ENCODE results near the gene ZNF500. TPM values are rescaled to one million over a fixed set of nuclear protein-coding genes. Genes with fewer than 3 reads are reported as not detected.

ZNF500 gene
- total RNA-seq, 1 donor from 2014 or later = 5.4 TPM

- no peak for TF ChIP-seq CTCF (IDR thresholded peaks at IDR 0.05; ENCODE audit: borderline replicate concordance)
- no peaks in the 10 kb centered on the region for H3K27me3 ChIP-seq (ENCODE audit: low read depth)
- intact Hi-C loops (cut with micrococcal nuclease) = no loop called here
- no peaks in the 10 kb centered on the region for H3K9me3 ChIP-seq (replicated peaks)
- DNase-seq = no peak
- no peak within 1 kb of the TSS for H3K27ac ChIP-seq (replicated peaks)
- no peak within 1 kb of the TSS for H3K4me3 ChIP-seq
- peaks cover 7% of the 10 kb centered on the region for H3K4me1 ChIP-seq
- H3K36me3 ChIP-seq = peaks cover 30% of the 10 kb centered on the region
Measured at GRCh38 chr16:4795181-4795827, 28.3 kb upstream of the ZNF500 start, which contains the start of gene SMIM22. Gene SMIM22, plus strand, starts transcription at chr16:4795369. Its CDS starts 366 bp downstream, at chr16:4795735.

GRCh38 chr16:4792951-4793513, 26.1 kb upstream of the ZNF500 start:
- intact Hi-C loops (cut with micrococcal nuclease) = no loop called here
- TF ChIP-seq CTCF (IDR thresholded peaks at IDR 0.05; ENCODE audit: borderline replicate concordance) = no peak
- Histone ChIP-seq H3K4me1 (no peaks in the 10 kb centered on the region), H3K27ac (replicated peaks) (no peak overlapping the region), H3K36me3 (peaks cover 15% of the 10 kb centered on the region), H3K4me3 (no peak overlapping the region), H3K9me3 (replicated peaks) (no peaks in the 10 kb centered on the region), H3K27me3 (ENCODE audit: low read depth) (no peaks in the 10 kb centered on the region)
- no peak for DNase-seq

GRCh38 chr16:4790871-4791270, 23.9 kb upstream of the ZNF500 start:
- intact Hi-C loops (cut with micrococcal nuclease) = no loop called here
- Histone ChIP-seq H3K36me3 (no peaks in the 10 kb centered on the region), H3K27ac (replicated peaks) (no peak overlapping the region), H3K9me3 (replicated peaks) (no peaks in the 10 kb centered on the region), H3K27me3 (ENCODE audit: low read depth) (no peaks in the 10 kb centered on the region), H3K4me3 (no peak overlapping the region), H3K4me1 (no peaks in the 10 kb centered on the region)
- TF ChIP-seq CTCF (IDR thresholded peaks at IDR 0.05; ENCODE audit: borderline replicate concordance) = no peak
- DNase-seq = no peak

- Histone ChIP-seq H3K4me3 (no peak overlapping the region), H3K9me3 (replicated peaks) (no peaks in the 10 kb centered on the region), H3K36me3 (no peaks in the 10 kb centered on the region), H3K27ac (replicated peaks) (no peak overlapping the region), H3K4me1 (no peaks in the 10 kb centered on the region), H3K27me3 (ENCODE audit: low read depth) (no peaks in the 10 kb centered on the region)
- no peak for DNase-seq
- intact Hi-C loops (cut with micrococcal nuclease) = no loop called here
- TF ChIP-seq CTCF (IDR thresholded peaks at IDR 0.05; ENCODE audit: borderline replicate concordance) = no peak
Measured at GRCh38 chr16:4790261-4790660, 23.3 kb upstream of the ZNF500 start.

GRCh38 chr16:4788910-4789309, 21.9 kb upstream of the ZNF500 start:
- H3K36me3 ChIP-seq = no peaks in the 10 kb centered on the region
- no peaks in the 10 kb centered on the region for H3K4me1 ChIP-seq

More at GRCh38 chr16:4788910-4789309, 21.9 kb upstream of the ZNF500 start:
- intact Hi-C loops (cut with micrococcal nuclease) = no loop called here
- Histone ChIP-seq H3K27ac (replicated peaks) (no peak overlapping the region), H3K4me3 (no peak overlapping the region), H3K9me3 (replicated peaks) (no peaks in the 10 kb centered on the region), H3K27me3 (ENCODE audit: low read depth) (no peaks in the 10 kb centered on the region)
- DNase-seq = no peak
- no peak for TF ChIP-seq CTCF (IDR thresholded peaks at IDR 0.05; ENCODE audit: borderline replicate concordance)
